GM12865 (cell line): ENCODE measurements around the gene ABHD8.

Experiments
- DNase-seq: peaks from one replicate; pipeline ENCODE4 v3.0.0; 2010; ENCODE audit warnings: low read depth
- H3K4me3 ChIP-seq: 2 replicates; pipeline ENCODE4 v1.5.1; 2011; ENCODE audit warnings: mild to moderate bottlenecking, low read depth, low read length, control low read depth
- CTCF ChIP-seq: IDR thresholded peaks from 2 replicates; pipeline ENCODE4 v1.5.1; 2011; ENCODE audit warnings: low read length, control low read depth, low read depth, inconsistent platforms; ENCODE audit not compliant: insufficient read depth; ENCODE audit errors: missing control alignments

ABHD8 gene

DNA sequence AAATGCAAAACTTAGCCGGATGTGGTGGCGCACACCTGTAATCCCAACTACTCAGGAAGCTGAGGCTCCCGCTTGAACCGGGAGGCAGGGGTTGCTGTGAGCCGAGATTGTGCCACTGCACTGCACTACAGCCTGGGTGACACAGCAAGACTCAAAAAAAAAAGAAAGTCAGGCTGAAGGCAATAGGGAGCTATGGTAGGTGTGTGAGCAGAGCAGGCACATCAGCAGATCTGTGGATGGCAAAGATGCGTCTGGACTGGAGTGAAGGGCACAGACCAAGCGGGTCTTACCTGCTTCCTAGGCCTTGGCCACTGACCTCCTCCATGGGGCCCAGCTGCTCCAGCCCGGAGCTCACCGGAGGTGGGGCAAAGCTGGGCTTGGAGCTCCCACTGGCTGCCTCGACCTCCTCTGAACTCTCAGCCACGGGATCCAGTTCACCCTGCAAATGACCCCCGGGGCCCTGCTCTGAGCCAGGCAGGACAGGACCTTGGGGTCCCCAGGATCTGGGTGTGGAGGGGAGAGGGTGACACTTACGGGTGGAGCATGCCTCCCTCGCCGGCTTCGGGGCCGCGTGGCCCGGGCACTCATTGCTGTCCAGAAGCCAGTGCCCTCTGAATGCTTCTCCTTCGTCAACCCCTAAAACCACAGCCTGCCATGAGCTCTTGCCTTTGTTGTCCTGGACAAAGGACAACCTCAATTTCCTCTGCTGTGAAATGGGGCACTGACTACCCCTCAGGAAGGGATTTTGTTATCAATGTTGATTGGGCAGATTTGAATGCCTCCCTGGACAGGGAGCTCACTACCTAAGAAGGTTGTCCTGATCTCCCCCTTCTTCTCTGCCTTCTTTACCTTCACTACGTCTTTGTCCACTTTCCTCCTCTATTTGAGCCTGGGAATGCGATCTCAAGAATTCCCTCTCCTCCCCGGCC lies 39.2 kb downstream of the ABHD8 start:
- H3K4me3 ChIP-seq = no peak overlapping the region
- DNase-seq = no peak
- no peak for TF ChIP-seq CTCF

DNA sequence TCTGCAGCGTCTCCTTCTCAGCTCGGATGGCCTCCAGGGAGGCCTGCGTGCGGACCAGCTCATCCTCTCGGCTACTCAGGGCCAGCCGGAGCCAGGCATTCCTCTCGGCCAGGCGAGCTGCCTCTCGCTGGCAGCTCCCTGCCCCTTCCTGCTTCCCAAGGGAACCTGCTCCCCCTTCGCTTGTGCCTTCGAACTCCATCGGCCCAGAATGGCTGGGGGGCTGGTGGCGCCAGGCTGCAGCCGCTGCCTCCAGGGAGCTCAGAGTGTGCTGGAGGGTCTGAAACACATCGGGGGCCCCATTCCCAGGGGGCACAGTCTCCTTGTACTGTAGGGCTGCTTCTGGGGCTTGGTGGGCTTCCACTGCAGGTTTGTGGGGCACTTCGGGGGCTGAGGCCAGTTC lies 40.7 kb downstream of the ABHD8 start:
- no peak for DNase-seq
- no peak overlapping the region for H3K4me3 ChIP-seq
- TF ChIP-seq CTCF = no peak

DNA sequence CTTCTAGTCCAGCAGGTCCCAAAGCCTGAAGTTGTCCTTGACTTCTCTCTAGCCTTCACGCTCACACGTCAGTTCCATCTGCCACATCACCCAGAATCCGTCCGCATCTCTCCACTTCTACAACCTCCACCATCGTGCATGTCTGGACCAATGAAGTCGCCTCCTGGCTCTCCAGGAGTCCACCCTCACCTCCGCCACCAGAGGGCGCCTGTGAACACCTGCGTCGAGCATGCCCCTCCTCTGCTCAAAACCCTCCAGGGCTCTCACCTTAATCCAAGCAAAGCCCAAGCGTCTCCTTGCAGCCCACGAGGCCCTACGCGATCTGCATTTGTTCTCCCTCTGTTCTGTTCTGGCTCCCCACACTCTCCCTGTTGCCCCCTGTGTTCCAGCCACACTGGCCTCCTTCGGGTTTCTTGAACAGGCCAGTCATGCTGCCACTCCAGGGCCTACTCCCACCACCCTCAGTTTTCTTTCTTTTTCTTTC lies 42.3 kb downstream of the ABHD8 start:
- H3K4me3 ChIP-seq = no peak overlapping the region
- TF ChIP-seq CTCF = peak; percentile 98
- DNase-seq = peak; percentile 94

- no peak for TF ChIP-seq CTCF
- no peak overlapping the region for H3K4me3 ChIP-seq
- DNase-seq = no peak
Measured at GRCh38 chr19:17259934-17260333, 43.3 kb downstream of the ABHD8 start.

DNA sequence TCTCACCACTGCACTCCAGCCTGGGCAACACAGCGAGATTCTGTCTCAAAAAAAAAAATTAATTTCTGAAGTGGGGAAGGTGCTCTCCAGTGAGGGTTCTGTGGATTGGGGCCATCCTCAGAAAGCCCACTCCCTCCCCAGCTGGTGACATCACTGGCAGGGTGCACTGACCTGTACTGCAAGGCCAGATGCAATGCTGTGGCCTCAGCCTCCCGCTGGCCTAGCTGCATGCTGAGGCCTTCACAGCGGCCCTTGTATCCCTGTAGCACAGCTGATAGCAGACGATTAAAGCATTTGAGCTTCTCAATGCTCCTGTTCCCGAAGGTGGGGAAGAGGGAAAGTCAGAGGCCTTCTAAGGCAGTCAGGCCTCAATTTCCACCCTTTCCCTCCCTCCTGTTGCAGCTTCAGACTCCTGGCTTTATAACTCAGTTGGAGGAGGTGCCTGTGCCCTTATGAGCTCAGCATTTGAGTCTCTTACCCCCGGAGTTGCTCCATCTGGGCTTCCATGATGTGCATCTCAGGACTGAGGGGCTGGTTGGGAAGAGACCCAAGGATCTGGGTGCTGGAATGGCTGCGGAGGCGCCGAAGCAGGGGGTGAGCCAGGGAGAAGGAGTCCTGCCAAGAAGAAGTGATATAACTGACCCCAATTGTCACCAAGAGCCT lies 44.0 kb downstream of the ABHD8 start:
- DNase-seq = no peak
- no peak overlapping the region for H3K4me3 ChIP-seq
- TF ChIP-seq CTCF = no peak

- TF ChIP-seq CTCF = no peak
- no peak for DNase-seq
- no peak overlapping the region for H3K4me3 ChIP-seq
Measured at GRCh38 chr19:17256130-17256529, 47.1 kb downstream of the ABHD8 start.

GRCh38 chr19:17255150-17255621 lies 48.0 kb downstream of the ABHD8 start:
- no peak for TF ChIP-seq CTCF
- DNase-seq = no peak

More at GRCh38 chr19:17255150-17255621, 48.0 kb downstream of the ABHD8 start:
- H3K4me3 ChIP-seq = no peak overlapping the region
